IPS-18c (cell line): Measurements from ENCODE around the gene RASAL2.
"Not testable (repeated sequence)": the region's sequence is repeated elsewhere in the genome, so short reads cannot be mapped to it uniquely, and the experiment has no call there.

Experiments used
- H3K4me3 ChIP-seq: 2 replicates; pipeline ENCODE4 v1.7.0; 2013; ENCODE audit warnings: low read depth, mild to moderate bottlenecking, low read length, moderate library complexity; ENCODE audit not compliant: insufficient read depth
- H3K9me3 ChIP-seq: one replicate; pipeline ENCODE4 v1.6.1; 2013; ENCODE audit warnings: mild to moderate bottlenecking, low read length, moderate library complexity; ENCODE audit not compliant: control insufficient read depth, insufficient read depth

RASAL2 gene

DNA sequence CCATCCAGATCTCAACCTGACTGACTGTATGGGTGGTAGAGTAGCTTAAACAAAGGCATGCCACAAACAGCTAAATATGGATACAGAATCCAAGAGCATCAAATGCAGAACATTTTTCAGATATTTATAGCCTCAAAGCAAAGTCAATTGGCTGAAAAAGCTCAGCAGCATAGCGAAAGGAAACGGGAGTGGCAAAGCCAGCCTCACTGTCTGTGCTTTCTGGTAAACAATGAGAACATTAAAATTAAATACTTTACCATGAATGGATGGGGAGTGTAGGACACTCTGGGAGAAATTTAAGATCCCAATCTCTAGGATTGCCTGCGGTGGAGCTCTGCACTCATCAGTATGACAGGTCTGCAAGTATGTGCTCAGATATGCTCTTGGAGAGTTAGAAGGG lies 4.4 kb downstream of the RASAL2 start:
- no peak overlapping the region for H3K4me3 ChIP-seq
- no peaks in the 10 kb centered on the region for H3K9me3 ChIP-seq

DNA sequence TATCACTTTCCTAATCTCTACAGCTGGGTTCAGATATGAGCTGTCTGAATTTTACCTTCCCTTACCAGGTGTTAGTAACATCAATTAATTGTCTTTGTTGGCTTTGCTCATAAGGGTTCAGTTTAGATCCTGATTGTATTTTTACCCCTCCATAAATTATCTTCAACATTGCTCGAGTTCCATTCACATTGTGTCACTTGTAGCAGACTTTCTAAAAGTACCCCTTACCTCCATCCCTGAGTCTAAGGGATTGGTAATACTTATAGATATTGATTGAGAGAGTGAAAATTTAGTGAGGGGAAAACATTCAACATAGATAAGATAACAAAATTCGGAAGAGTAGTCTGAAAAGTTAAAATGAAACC lies 7.3 kb downstream of the RASAL2 start:
- Histone ChIP-seq H3K4me3 (no peak overlapping the region), H3K9me3 (no peaks in the 10 kb centered on the region)

DNA sequence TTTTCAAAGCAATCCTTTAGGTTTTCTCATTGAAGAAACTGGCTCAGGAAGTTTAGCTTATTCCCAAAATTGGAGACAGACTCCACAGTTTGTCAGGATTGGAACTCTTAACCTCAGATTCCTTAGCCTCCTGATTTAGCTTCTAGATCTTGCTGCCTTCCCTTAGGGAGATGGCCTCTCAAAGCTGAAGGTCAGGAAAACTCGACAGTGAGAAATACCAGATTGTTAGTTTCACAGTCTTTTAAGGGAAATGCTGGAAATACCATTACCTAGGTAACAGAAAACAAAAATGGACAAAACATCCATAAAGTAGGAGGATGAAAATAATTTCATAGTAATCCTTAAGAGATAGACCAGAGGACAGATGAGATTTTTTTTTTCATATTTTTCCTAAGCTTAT lies 7.8 kb downstream of the RASAL2 start:
- Histone ChIP-seq H3K4me3 (no peak overlapping the region), H3K9me3 (no peaks in the 10 kb centered on the region)

DNA sequence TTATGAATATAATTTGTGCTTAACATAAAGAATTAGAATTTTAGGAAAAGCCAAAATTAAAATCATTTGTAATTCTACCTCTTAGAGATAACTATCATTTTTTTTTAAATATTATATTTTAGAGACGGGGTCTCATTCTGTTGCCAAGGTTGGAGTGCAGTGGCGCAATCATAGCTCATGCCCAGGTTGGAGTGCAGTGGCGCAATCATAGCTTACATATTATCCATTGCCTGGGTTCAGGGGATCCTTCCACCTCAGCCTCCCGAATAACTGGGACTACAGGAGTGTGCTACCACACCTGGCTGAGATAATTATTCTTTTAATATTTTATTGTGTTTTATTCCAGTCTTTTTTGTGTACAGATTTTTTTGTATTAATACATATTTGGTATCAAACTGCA lies 8.3 kb downstream of the RASAL2 start:
- Histone ChIP-seq H3K9me3 (no peaks in the 10 kb centered on the region), H3K4me3 (no peak overlapping the region)

DNA sequence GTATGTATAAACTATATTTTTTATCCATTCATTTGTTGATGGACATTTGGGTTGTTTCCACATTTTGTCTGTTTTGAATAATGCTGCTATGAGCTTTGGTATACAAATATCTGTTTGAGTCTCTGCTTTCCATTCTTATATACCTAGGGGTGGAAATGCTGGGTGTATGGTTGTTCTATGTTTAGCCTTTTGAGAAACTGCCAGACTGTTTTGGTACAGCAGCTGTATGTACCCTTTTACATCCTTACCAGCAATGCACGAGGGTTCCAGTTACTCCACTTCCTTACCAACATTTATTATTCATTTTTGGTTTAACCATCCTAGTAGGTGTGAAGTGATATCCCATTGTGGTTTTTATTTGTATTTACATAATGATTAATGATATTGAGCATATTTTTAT lies 13.9 kb downstream of the RASAL2 start:
- Histone ChIP-seq H3K4me3 (no peak overlapping the region), H3K9me3 (no peaks in the 10 kb centered on the region)

DNA sequence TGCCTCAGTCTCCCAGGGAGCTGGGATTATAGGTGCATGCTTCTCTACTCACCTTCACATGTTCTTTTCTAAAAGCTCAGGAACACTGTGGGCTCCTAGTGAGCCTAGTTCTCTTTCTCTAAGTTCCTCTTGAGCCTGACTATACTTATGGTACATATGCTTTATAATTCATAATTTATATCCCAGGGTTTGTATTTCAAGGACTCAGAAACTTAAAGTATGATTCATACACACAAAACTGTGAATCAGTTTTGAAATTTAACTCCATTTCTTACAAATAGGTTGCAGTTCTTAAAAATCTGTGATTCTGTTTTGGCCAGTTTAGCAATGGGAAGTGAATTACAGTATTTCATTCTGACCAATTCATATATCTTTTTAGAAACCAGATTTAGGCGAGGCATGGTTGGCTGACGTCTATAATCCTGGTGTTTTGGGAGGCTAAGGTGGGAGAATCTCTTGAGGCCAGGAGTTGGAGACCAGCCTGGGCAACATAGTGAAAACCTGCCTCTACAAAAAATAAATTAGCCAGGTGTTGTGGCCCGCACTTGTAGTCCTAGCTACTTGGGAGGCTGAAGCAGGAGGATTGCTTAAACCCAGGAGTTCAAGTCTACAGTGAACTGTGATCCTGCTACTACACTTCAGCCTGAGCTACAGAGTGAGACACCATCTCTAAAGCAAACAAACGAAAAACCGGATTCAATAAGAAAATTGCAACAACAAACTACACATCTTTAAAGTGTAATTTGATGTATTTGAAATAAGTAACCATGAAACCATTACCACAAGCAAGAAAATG lies 15.6 kb downstream of the RASAL2 start:
- Histone ChIP-seq H3K9me3 (no peaks in the 10 kb centered on the region), H3K4me3 (no peak overlapping the region)

DNA sequence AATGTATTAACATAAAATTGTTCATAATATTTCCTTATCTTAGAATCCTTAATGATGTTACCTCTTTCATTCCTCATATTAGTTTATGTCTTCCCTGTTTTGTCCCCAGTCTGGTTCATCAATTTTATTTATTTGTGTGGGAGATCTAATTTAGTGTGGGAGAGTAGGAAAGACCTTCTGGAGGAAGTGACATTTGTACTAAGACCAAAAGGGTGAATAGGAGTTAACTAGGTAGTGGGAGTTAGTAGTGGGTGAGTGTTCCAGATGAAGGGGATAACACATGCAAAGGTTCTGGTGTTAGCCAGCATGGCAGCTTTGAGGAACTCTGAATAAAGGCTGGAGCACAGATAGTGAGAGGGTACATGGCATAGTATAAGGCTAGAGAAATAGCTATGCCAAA lies 21.4 kb downstream of the RASAL2 start:
- no peak overlapping the region for H3K4me3 ChIP-seq
- no peaks in the 10 kb centered on the region for H3K9me3 ChIP-seq

DNA sequence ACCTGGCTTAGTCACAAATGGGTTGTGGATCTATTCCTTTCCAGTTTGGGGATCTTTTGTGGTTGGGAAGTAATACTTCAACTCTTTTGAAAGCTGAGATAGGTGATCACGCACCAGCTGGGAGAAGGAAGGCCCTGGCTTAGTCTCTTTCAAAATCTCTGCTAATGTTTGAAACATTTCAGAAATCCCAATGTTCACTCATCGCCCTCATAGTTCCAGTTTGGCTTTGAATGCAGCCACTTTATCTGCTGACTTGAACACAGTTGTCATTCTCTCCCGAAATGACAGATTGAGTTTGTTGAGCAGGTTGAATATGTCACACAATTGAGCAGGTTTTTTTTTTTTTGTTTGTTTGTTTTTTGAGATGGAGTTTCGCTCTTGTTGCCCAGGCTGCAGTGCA lies 24.6 kb downstream of the RASAL2 start:
- no peak overlapping the region for H3K4me3 ChIP-seq
- no peaks in the 10 kb centered on the region for H3K9me3 ChIP-seq

DNA sequence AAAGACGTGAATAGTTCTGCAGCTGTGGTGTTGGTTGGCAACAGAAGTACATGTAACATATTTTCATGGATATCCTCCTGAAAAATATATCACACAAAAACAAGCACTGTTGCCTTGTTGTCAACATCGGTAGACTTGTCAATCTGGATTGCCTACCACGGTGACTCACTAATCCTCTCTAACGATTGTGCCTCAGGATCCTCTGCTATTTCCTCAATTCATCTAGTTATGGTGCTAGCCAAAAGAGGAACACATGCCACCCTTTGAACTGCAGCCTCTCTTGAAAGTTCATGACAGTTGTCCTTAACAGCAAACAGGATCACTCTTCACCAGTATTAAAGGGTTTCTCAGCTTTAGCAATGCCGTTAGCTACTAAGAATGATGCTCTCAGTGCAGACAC lies 25.7 kb downstream of the RASAL2 start:
- Histone ChIP-seq H3K9me3 (no peaks in the 10 kb centered on the region), H3K4me3 (no peak overlapping the region)

DNA sequence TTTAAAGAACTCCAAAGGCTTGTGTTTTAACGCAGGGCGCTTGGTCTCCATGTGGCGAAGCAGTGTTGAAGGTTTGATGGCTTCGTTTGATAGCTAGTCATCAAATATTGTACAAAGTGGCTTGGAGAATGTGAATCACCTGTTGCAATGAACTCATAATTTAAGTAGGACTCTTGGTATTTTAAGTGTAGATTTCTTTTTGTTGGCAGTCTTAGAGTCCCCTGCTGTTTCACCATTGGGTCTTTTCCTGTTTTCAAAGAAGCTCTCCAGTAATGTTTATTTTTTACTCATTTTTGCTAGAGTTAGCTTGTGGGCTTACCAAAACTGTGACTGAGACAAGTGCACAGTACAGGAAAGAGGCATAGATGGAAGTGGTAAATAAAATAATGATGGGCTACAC lies 26.2 kb downstream of the RASAL2 start:
- H3K9me3 ChIP-seq = no peaks in the 10 kb centered on the region
- no peak overlapping the region for H3K4me3 ChIP-seq

DNA sequence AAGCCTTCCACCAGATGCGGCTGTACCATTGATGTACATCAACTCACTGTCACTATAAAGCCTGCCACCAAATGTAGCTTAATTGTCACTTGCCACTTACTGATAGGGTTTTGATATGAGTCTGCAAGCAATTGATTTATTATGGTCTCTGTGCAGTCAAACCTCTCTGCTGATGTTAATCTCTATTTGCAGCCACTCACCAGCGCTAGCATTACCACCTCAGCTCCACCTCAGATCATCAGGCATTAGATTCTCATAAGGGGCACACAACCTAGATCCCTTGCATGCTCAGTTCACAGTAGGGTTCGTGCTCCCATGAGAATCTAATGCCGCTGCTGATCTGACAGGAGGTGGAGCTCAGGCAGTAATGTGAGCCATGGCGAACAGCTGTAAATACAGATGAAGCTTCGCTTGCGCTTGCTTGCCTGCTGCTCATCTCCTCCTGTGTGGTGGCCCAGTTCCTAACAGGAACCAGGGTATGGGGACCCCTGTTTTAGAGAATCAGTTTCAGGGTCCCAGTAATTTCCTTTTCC lies 26.7 kb downstream of the RASAL2 start:
- H3K9me3 ChIP-seq, H3K4me3 ChIP-seq: not testable (repeated sequence)

DNA sequence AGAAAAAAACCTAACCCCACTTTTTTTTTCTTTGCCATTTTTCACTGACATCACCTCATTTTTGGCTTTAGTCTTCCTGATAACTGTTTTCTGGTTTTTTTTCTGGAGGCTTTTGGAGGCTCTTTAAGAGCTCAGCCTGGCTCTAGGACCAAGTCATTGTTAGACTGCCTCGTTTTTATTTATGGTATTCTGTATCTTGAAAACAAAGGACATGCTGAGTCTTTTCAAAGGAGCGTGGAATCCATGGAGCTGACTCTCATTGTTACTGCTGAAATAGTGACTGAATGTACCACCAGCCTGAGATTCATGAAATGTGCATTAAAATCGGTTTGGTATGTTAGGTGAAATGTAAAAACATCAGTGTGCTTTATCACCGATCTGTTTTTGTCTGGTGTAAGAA lies 28.0 kb downstream of the RASAL2 start:
- H3K4me3 ChIP-seq = no peak overlapping the region
- no peaks in the 10 kb centered on the region for H3K9me3 ChIP-seq

DNA sequence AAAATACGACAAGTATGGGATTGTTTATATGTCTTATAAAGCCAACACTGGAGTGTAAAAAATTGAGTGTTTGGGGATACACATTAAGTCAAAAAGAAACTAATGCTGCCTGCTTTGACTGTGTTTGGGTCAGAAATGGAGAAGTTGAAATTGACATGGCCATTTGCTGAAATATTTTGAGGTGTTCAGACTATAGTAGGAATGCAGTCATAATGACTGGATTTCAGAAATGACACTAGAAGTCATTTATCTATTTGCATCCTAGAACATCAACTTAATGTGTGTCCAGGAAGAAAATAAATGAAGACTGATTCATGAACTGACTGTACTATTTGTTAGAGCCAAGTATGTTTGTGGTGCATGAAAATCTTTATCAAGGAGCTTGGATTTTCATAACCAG lies 28.4 kb downstream of the RASAL2 start:
- Histone ChIP-seq H3K9me3 (no peaks in the 10 kb centered on the region), H3K4me3 (no peak overlapping the region)

DNA sequence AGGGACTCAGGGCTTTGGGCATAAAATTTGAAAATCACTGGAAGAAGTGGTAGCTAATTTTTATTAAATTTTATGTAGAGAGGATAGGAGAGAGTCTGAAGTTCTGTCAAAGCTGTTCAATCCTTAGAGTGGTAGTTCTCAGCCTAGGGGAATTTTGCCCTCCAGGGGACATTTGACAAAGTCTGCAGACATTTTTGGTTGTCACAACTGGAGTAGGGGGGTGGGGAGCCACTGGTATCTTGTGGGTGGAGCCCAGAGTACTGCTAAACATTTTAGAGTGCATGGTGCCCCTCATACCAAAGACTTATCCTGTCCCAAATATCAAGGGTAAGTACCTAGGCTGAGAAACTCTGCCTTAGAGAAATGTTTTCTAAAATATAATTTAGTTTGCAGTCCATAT lies 30.2 kb downstream of the RASAL2 start:
- H3K9me3 ChIP-seq = no peaks in the 10 kb centered on the region
- no peak overlapping the region for H3K4me3 ChIP-seq

DNA sequence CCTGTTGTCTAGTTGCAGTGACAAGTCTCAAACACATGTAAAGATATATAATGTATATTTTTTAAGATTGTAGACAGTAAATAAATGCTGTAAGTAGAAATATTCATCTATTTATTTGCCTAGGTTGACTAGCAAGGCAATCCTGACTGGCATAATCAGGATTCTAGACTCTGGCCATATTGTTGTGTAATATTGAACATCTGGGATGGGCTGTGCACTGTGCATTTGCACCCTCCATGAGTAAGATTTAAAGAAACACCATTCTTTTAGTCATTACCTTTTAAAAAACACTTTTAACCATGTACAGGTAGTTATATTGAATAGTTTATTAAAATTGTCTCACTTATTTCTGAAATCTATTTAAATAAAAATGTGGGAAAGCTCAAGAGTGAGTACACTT lies 32.4 kb downstream of the RASAL2 start:
- Histone ChIP-seq H3K9me3 (no peaks in the 10 kb centered on the region), H3K4me3 (no peak overlapping the region)

DNA sequence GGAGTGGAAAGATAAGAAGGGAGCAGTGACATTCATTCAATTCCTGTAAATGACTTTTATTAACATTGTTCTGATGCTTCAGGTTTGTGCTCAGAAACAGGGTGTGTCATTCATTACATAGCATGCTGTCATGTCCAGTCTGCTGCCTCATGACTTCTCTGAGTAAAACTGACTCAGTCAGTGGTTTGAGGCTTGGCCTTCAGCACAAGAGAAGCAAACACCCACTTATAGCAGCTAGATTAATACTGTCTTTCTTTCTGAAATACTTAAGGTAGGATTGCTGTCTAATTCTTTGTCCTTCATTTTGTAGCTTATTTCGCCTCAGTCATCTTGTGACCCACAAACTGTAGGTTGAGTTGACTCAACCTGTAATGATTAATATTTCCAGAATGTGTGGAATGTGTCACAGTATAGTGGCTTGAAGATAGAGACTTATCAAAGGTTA lies 32.9 kb downstream of the RASAL2 start:
- H3K9me3 ChIP-seq = no peaks in the 10 kb centered on the region
- no peak overlapping the region for H3K4me3 ChIP-seq

DNA sequence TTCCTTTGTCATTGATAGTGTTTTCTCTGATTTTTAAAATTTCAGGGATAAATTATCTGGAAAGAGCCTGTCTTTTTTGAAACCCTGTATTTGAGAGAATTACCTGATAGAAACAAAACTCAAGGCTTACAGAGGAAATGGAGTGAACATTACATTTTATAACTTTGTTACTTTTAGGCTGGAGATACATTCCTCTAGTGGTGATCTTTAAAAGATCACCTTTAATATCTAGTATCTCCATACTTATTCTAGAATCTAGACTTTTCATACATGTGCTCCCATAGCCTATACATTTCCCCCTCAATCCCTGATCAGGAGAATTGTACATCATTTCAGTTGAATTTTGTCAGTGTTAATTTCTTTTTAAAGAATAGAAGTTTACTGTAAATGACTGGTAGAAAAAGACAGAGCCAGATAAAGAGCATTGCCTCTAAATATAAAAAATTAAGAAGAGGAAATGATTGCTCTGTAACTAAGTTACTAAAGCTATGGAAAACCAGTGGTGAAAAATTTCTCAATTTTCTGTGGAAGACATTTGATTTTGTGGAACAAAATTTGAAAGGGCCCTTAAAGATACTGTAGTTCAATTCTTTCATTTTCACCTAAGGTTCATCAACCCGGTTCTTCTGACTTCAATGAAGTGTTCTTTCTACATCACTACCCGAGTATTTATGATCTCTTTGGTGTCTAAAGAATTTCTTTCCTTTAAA lies 33.7 kb downstream of the RASAL2 start:
- H3K9me3 ChIP-seq = no peaks in the 10 kb centered on the region
- H3K4me3 ChIP-seq = no peak overlapping the region

DNA sequence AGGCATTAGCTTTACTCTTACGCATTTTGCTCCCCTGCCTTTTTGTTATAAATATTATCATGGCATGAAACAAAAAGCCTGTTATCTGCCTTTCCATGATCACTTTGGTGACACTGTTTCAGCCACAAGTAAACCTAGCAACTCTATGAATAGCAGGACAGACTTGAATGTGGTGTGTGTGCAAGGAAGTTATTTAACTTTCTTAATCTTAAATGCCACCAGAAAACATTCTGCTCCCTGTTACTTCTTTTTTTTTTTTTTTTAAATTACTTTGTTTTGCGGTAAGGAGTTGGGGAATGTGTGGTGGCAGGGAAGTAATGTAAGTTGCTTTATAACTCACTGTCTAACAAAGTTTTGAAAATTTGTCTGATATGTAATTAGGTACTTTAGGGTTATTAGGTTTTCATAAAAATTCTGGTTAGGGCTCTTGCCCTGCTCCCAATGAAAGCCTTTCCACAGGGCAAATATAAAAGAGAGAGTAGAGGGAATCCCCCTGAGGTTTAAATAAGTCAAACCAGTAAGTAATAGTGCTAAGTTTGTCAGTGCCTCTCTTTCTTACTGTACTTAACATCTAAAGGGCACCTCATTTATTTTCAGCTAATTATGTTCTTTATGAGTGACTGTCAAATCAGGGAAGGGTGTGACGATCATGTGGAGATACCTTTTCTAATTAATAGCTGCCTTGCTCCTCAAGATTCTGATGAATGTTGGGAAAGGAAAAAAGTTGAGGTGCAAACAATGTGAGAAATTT lies 39.5 kb downstream of the RASAL2 start:
- H3K9me3 ChIP-seq = peaks cover 3% of the 10 kb centered on the region
- H3K4me3 ChIP-seq = no peak overlapping the region
